H1 (cell line): ENCODE measurements around the gene SPAG16. TPM values are rescaled to one million over a fixed set of nuclear protein-coding genes. Genes with fewer than 3 reads are reported as not detected.

Source experiments
- BACH1 ChIP-seq: IDR thresholded peaks from 2 replicates; pipeline ENCODE4 v1.6.1; 2012; ENCODE audit warnings: low read length, improper control_type of control experiment
- CTBP2 ChIP-seq: IDR thresholded peaks from 2 replicates; pipeline ENCODE4 v1.7.0; 2011; ENCODE audit warnings: borderline replicate concordance, mild to moderate bottlenecking, moderate library complexity, mixed read lengths, low read length; ENCODE audit not compliant: insufficient read depth, insufficient read length
- EP300 ChIP-seq, 2 experiments: IDR thresholded peaks; 1 replicate in 1 of 2; 2 replicates in 1 of 2; pipeline ENCODE4 v1.6.1; 2011 to 2012; ENCODE audit warnings: low read depth in 2 of 2, low read length in 2 of 2, mild to moderate bottlenecking in 2 of 2, borderline replicate concordance in 1 of 2, inconsistent platforms in 1 of 2, moderate library complexity in 1 of 2
- SAP30 ChIP-seq: fragments of 300-600 bp; sonication (generic); IDR thresholded peaks from 2 replicates; pipeline ENCODE4 v1.7.1; 2012; ENCODE audit warnings: low read length, moderate library complexity, mild to moderate bottlenecking, inconsistent platforms; ENCODE audit not compliant: insufficient read depth, insufficient replicate concordance
- SIX5 ChIP-seq: IDR thresholded peaks from 2 replicates; pipeline ENCODE4 v1.6.1; 2011; ENCODE audit warnings: mild to moderate bottlenecking, low read depth, low read length
- TEAD4 ChIP-seq: IDR thresholded peaks from 2 replicates; pipeline ENCODE4 v1.6.1; 2012; ENCODE audit warnings: low read depth, low read length, inconsistent platforms, mixed read lengths
- USF2 ChIP-seq: IDR thresholded peaks from 2 replicates; pipeline ENCODE4 v1.6.1; 2011; ENCODE audit warnings: low read length, improper control_type of control experiment
- polyA plus RNA-seq, 7 experiments: library from polyadenylated mRNA; depleted of rRNA in 3 of 7; stranded (reverse) in 5 of 7; unstranded in 2 of 7; fragments of >200 nt in 5 of 7; fragments of 200-250 nt in 2 of 7; gene quantifications; 1 replicate in 5 of 7; 2 replicates in 1 of 7; 4 replicates in 1 of 7; pipeline versions ENCODE4 v1.2.1 to v1.2.3, GENCODE V29; 2011 to 2013; ENCODE audit warnings: missing spikeins in 2 of 7, mixed read lengths in 2 of 7
- total RNA-seq: library from RNA; stranded (reverse); fragmentation: NEBNext Ultra II Directional; extraction: Animal tissue kit (Norgen Biotek cat#: 25700); gene quantifications from 2 replicates; pipeline ENCODE4 v1.2.1, GENCODE V29; 2021

The SPAG16 gene
- total and polyA plus RNA-seq, 2 of the 8 experiments (the other 6 are each of a cell fraction or from before 2014, with no cell fraction given): 6.0 to 14.9 TPM

GRCh38 chr2:213914510-213914909, 630.2 kb downstream of the SPAG16 start (continued):
- no peak for TF ChIP-seq EP300 (IDR thresholded peaks at IDR 0.05; ENCODE audit: borderline replicate concordance in 1 of 2, low read depth in 2 of 2, low read length in 2 of 2)
- no peak for TF ChIP-seq USF2
- no peak for TF ChIP-seq SIX5
- TF ChIP-seq BACH1: no peak
- TF ChIP-seq TEAD4: no peak
- no peak for TF ChIP-seq SAP30
- no peak for TF ChIP-seq CTBP2
